Neuronal stem cell (in vitro differentiated cells): Measurements from ENCODE around the gene RYR2.
"Not testable (repeated sequence)": the region's sequence is repeated elsewhere in the genome, so short reads cannot be mapped to it uniquely, and the experiment has no call there.

Experiments
- DNase-seq: peaks from one replicate; pipeline ENCODE4 v3.0.0-alpha.2; 2013; ENCODE audit warnings: low spot score
- H2AFZ ChIP-seq: one replicate; pipeline ENCODE4 v1.6.1; 2013; ENCODE audit warnings: mild to moderate bottlenecking, low read length, inconsistent platforms
- H2AK5ac ChIP-seq: 2 replicates; pipeline ENCODE4 v1.6.1; 2013; ENCODE audit warnings: low read depth, mild to moderate bottlenecking, inconsistent platforms, low read length, moderate library complexity, mixed read lengths
- H2BK120ac ChIP-seq: 2 replicates; pipeline ENCODE4 v1.6.1; 2013; ENCODE audit warnings: low read depth, mild to moderate bottlenecking, inconsistent platforms, low read length, moderate library complexity, mixed read lengths
- H2BK12ac ChIP-seq: one replicate; pipeline ENCODE4 v1.6.1; 2013; ENCODE audit warnings: low read length, inconsistent platforms
- H2BK15ac ChIP-seq: 2 replicates; pipeline ENCODE4 v1.6.1; 2013; ENCODE audit warnings: mild to moderate bottlenecking, low read length, inconsistent platforms, mixed read lengths
- H2BK5ac ChIP-seq: one replicate; pipeline ENCODE4 v1.6.1; 2013; ENCODE audit warnings: inconsistent platforms, mild to moderate bottlenecking, low read length, moderate library complexity
- H3K14ac ChIP-seq: one replicate; pipeline ENCODE4 v1.6.1; 2013; ENCODE audit warnings: low read length, inconsistent platforms
- H3K18ac ChIP-seq: 2 replicates; pipeline ENCODE4 v1.6.1; 2013; ENCODE audit warnings: low read length, inconsistent platforms
- H3K23ac ChIP-seq: 2 replicates; pipeline ENCODE4 v1.6.1; 2013; ENCODE audit warnings: low read depth, mild to moderate bottlenecking, mixed read lengths, low read length, inconsistent platforms; ENCODE audit not compliant: poor library complexity
- H3K27ac ChIP-seq: replicated peaks from 3 replicates; pipeline ENCODE4 v1.5.1; 2013; ENCODE audit warnings: low read length, inconsistent platforms
- H3K27me3 ChIP-seq, 3 experiments: 2 replicates each; pipeline ENCODE4 v1.6.1; 2013; ENCODE audit warnings: low read length in 3 of 3, mild to moderate bottlenecking in 2 of 3, inconsistent platforms in 1 of 3, low read depth in 1 of 3, mixed read lengths in 1 of 3, moderate library complexity in 1 of 3; ENCODE audit not compliant: control insufficient read depth in 3 of 3, insufficient read depth in 3 of 3
- H3K36me3 ChIP-seq, 2 donors: replicated peaks in 1 of 2; 2 replicates each; pipeline ENCODE4 v1.6.1; 2013; ENCODE audit warnings: low read length in 2 of 2; ENCODE audit not compliant: control insufficient read depth in 2 of 2, insufficient read depth in 2 of 2
- H3K4ac ChIP-seq: 2 replicates; pipeline ENCODE4 v1.6.1; 2013; ENCODE audit warnings: inconsistent platforms, mild to moderate bottlenecking, low read length, moderate library complexity
- H3K4me1 ChIP-seq, 2 donors: 1 replicate in 1 of 2; 2 replicates in 1 of 2; pipeline ENCODE4 v1.6.1; 2013; ENCODE audit warnings: low read length in 2 of 2, low read depth in 1 of 2; ENCODE audit not compliant: control insufficient read depth in 2 of 2, insufficient read depth in 1 of 2
- H3K4me2 ChIP-seq: one replicate; pipeline ENCODE4 v1.6.1; 2013; ENCODE audit warnings: mild to moderate bottlenecking, low read length, inconsistent platforms; ENCODE audit not compliant: insufficient read depth, poor library complexity, severe bottlenecking
- H3K4me3 ChIP-seq, 2 donors: 2 replicates each; pipeline ENCODE4 v1.5.1; 2013; ENCODE audit warnings: low read length in 2 of 2, mild to moderate bottlenecking in 2 of 2, inconsistent platforms in 1 of 2, moderate library complexity in 1 of 2
- H3K79me1 ChIP-seq: one replicate; pipeline ENCODE4 v1.6.1; 2013; ENCODE audit warnings: low read depth, mild to moderate bottlenecking, inconsistent platforms, low read length, moderate library complexity
- H3K9ac ChIP-seq: one replicate; pipeline ENCODE4 v1.6.1; 2013; ENCODE audit warnings: mild to moderate bottlenecking, low read depth, low read length, inconsistent platforms; ENCODE audit not compliant: poor library complexity
- H3K9me3 ChIP-seq, 2 donors: replicated peaks in 1 of 2; 2 replicates each; pipeline versions ENCODE3 to v1.6.1; 2013; ENCODE audit warnings: low read length in 2 of 2, mild to moderate bottlenecking in 2 of 2, inconsistent platforms in 1 of 2, low read depth in 1 of 2, mixed read lengths in 1 of 2, moderate library complexity in 1 of 2; ENCODE audit not compliant: control insufficient read depth in 2 of 2, insufficient read depth in 1 of 2
- H4K8ac ChIP-seq: one replicate; pipeline ENCODE4 v1.6.1; 2013; ENCODE audit warnings: low read depth, mild to moderate bottlenecking, inconsistent platforms, low read length, moderate library complexity
- H4K91ac ChIP-seq: one replicate; pipeline ENCODE4 v1.6.1; 2013; ENCODE audit warnings: low read length, low read depth, mild to moderate bottlenecking, inconsistent platforms; ENCODE audit not compliant: poor library complexity
- WGBS, 2 donors: extraction: QIAGEN DNeasy Blood & Tissue Kit; methylation state at CpG; one replicate each; pipeline ENCODE4 v1.1.7; 2013; ENCODE audit warnings: missing lambda C conversion rate in 2 of 2, mixed read lengths in 1 of 2; ENCODE audit not compliant: insufficient read length in 2 of 2, insufficient replicate concordance in 1 of 2; ENCODE audit errors: extremely low coverage in 2 of 2; 5-methylcytosine and 5-hydroxymethylcytosine counted together

The RYR2 gene

GRCh38 chr1:237358555-237358954 lies 316.6 kb downstream of the RYR2 start:
- no peak overlapping the region for H3K27ac ChIP-seq
- no peak for DNase-seq
- no CpG with 5 or more reads among the region's 1 CpG for WGBS, 2 donors
- H2BK120ac ChIP-seq, result no peak overlapping the region
- H2AK5ac ChIP-seq, result no peak overlapping the region
- no peak overlapping the region for H3K14ac ChIP-seq
- H4K91ac ChIP-seq, result no peak overlapping the region
- H3K4me2 ChIP-seq, result no peak overlapping the region
- H3K4ac ChIP-seq, result no peak overlapping the region
- no peaks in the 10 kb centered on the region for H3K36me3 ChIP-seq
- H2AFZ ChIP-seq, result no peak overlapping the region
- H3K23ac ChIP-seq, result no peak overlapping the region
- H3K18ac ChIP-seq, result no peak overlapping the region
- H3K4me3 ChIP-seq, result no peak overlapping the region
- H3K79me1 ChIP-seq, result no peaks in the 10 kb centered on the region
- H3K27me3 ChIP-seq, result no peaks in the 10 kb centered on the region
- no peak overlapping the region for H2BK12ac ChIP-seq
- no peak overlapping the region for H2BK15ac ChIP-seq
- H4K8ac ChIP-seq, result no peak overlapping the region
- no peaks in the 10 kb centered on the region for H3K9me3 ChIP-seq
- H3K9ac ChIP-seq, result no peak overlapping the region
- H3K4me1 ChIP-seq, result no peaks in the 10 kb centered on the region
- no peak overlapping the region for H2BK5ac ChIP-seq

GRCh38 chr1:237367758-237368157 lies 325.8 kb downstream of the RYR2 start:
- Histone ChIP-seq H2BK5ac (no peak overlapping the region), H2AFZ (no peak overlapping the region), H3K4me1 (no peaks in the 10 kb centered on the region), H4K91ac (no peak overlapping the region), H3K23ac (no peak overlapping the region), H3K4me3 (no peak overlapping the region), H4K8ac (no peak overlapping the region), H3K14ac (no peak overlapping the region), H3K36me3 (no peaks in the 10 kb centered on the region), H3K9ac (no peak overlapping the region), H3K27me3 (no peaks in the 10 kb centered on the region), H2BK12ac (no peak overlapping the region), H3K27ac (no peak overlapping the region), H3K79me1 (no peaks in the 10 kb centered on the region), H2BK120ac (no peak overlapping the region), H3K9me3 (no peaks in the 10 kb centered on the region), H3K4me2 (no peak overlapping the region), H3K18ac (no peak overlapping the region), H2BK15ac (no peak overlapping the region), H2AK5ac (no peak overlapping the region), H3K4ac (no peak overlapping the region)
- no CpG with 5 or more reads among the region's 2 CpGs for WGBS, 2 donors
- DNase-seq, result no peak

- H3K36me3 ChIP-seq, H3K9me3 ChIP-seq, H3K14ac ChIP-seq, H4K8ac ChIP-seq, H3K9ac ChIP-seq, H3K18ac ChIP-seq, H2AFZ ChIP-seq, H3K4me1 ChIP-seq, H3K23ac ChIP-seq, H3K79me1 ChIP-seq, H3K4ac ChIP-seq, H3K27ac ChIP-seq, H2BK15ac ChIP-seq, H4K91ac ChIP-seq, DNase-seq, H2BK120ac ChIP-seq, H3K4me3 ChIP-seq, H3K4me2 ChIP-seq, H2AK5ac ChIP-seq, H2BK12ac ChIP-seq, H2BK5ac ChIP-seq, H3K27me3 ChIP-seq: not testable (repeated sequence)
- WGBS, 2 donors, result no CpG with 5 or more reads among the region's 3 CpGs
These were observed 329.5 kb downstream of the RYR2 start for GRCh38 chr1:237371477-237371876.

GRCh38 chr1:237383791-237384190 lies 341.8 kb downstream of the RYR2 start:
- H3K23ac ChIP-seq, result no peak overlapping the region
- no CpG with 5 or more reads among the region's 3 CpGs for WGBS, 2 donors
- H3K14ac ChIP-seq, result no peak overlapping the region
- H3K9me3 ChIP-seq, result peaks cover 0 to 2% of the 10 kb centered on the region in 2 donors
- H3K4me1 ChIP-seq, result no peaks in the 10 kb centered on the region
- H3K36me3 ChIP-seq, result no peaks in the 10 kb centered on the region
- no peak overlapping the region for H4K91ac ChIP-seq
- no peak overlapping the region for H2BK15ac ChIP-seq
- no peak overlapping the region for H2AK5ac ChIP-seq
- H3K18ac ChIP-seq, result no peak overlapping the region
- no peaks in the 10 kb centered on the region for H3K79me1 ChIP-seq
- H3K27me3 ChIP-seq, result no peaks in the 10 kb centered on the region
- no peak overlapping the region for H2AFZ ChIP-seq
- H3K4me2 ChIP-seq, result no peak overlapping the region
- H2BK120ac ChIP-seq, result no peak overlapping the region
- H3K4me3 ChIP-seq, result no peak overlapping the region
- no peak overlapping the region for H3K4ac ChIP-seq
- no peak overlapping the region for H4K8ac ChIP-seq
- no peak for DNase-seq
- H2BK12ac ChIP-seq, result no peak overlapping the region
- H3K9ac ChIP-seq, result no peak overlapping the region
- no peak overlapping the region for H3K27ac ChIP-seq
- no peak overlapping the region for H2BK5ac ChIP-seq
